Measurements from ENCODE around the gene RDX. TPM values are rescaled to one million over a fixed set of nuclear protein-coding genes. Genes with fewer than 3 reads are reported as not detected.
"Not testable (repeated sequence)": the region's sequence is repeated elsewhere in the genome, so short reads cannot be mapped to it uniquely, and the experiment has no call there.

The RDX gene
- total RNA-seq, 2 donors from 2014 or later: 97.5 to 100 TPM

GRCh38 chr11:110219006-110219785, 77.2 kb downstream of the RDX start:
- intact Hi-C loops (cut with DNase I): no loop called here
- ATAC-seq: no peak
- DNase-seq: no peak

GRCh38 chr11:110217936-110218335, 78.5 kb downstream of the RDX start:
- no peak for DNase-seq
- no peak for ATAC-seq
- intact Hi-C loops (cut with DNase I): no loop called here

GRCh38 chr11:110217223-110217877, 79.1 kb downstream of the RDX start:
- intact Hi-C loops (cut with DNase I): no loop called here
- ATAC-seq (no peak), DNase-seq (no peak)

- intact Hi-C loops (cut with DNase I); ATAC-seq; DNase-seq: not testable (repeated sequence)
Measured at GRCh38 chr11:110209313-110209694, 87.1 kb downstream of the RDX start.

- ATAC-seq; intact Hi-C loops (cut with DNase I): not testable (repeated sequence)
Measured at GRCh38 chr11:110208678-110209312, 87.6 kb downstream of the RDX start.

GRCh38 chr11:110207123-110207522, 89.3 kb downstream of the RDX start:
- ATAC-seq: no peak
- intact Hi-C loops (cut with DNase I): no loop called here
- DNase-seq: no peak

More at GRCh38 chr11:110208678-110209312, 87.6 kb downstream of the RDX start:
- not testable (repeated sequence) for DNase-seq

GRCh38 chr11:110200836-110201235, 95.6 kb downstream of the RDX start:
- DNase-seq (no peak), ATAC-seq (no peak)
- intact Hi-C loops (cut with DNase I): loop anchor here (2.0 to 5.0 kb wide), 5 partner anchors 166 to 1031 kb away; no protein-coding TSS in a partner anchor

GRCh38 chr11:110200241-110200640, 96.2 kb downstream of the RDX start:
- intact Hi-C loops (cut with DNase I): loop anchor here (2.0 to 5.0 kb wide), 5 partner anchors 167 to 1032 kb away; no protein-coding TSS in a partner anchor
- ATAC-seq (no peak), DNase-seq (no peak)

- ATAC-seq (no peak), DNase-seq (no peak)
- intact Hi-C loops (cut with DNase I): no loop called here
Measured at GRCh38 chr11:110199184-110199981, 97.0 kb downstream of the RDX start.

GRCh38 chr11:110198031-110198729, 98.2 kb downstream of the RDX start:
- DNase-seq: no peak
- ATAC-seq: no peak
- intact Hi-C loops (cut with DNase I): no loop called here

GRCh38 chr11:110196884-110197420, 99.5 kb downstream of the RDX start:
- DNase-seq: no peak
- ATAC-seq: no peak
- intact Hi-C loops (cut with DNase I): no loop called here

- DNase-seq (no peak), ATAC-seq (peak in 1 of 2 donors; percentile 70)
- intact Hi-C loops (cut with DNase I): no loop called here
Measured at GRCh38 chr11:110196241-110196754, 100.1 kb downstream of the RDX start.

GRCh38 chr11:110194211-110194766, 102.1 kb downstream of the RDX start:
- ATAC-seq: peak in 1 of 2 donors; percentile 61
- DNase-seq; intact Hi-C loops (cut with DNase I): not testable (repeated sequence)

- ATAC-seq; intact Hi-C loops (cut with DNase I); DNase-seq: not testable (repeated sequence)
Measured at GRCh38 chr11:110192604-110193282, 103.7 kb downstream of the RDX start.

- intact Hi-C loops (cut with DNase I): no loop called here
- DNase-seq: no peak
- no peak for ATAC-seq
Measured at GRCh38 chr11:110190885-110191284, 105.5 kb downstream of the RDX start.

- DNase-seq (no peak), ATAC-seq (no peak)
- intact Hi-C loops (cut with DNase I): no loop called here
Measured at GRCh38 chr11:110187731-110188130, 108.7 kb downstream of the RDX start.

GRCh38 chr11:110186867-110187266, 109.5 kb downstream of the RDX start:
- no peak for DNase-seq
- intact Hi-C loops (cut with DNase I): no loop called here
- ATAC-seq: no peak
